ENCODE data around the gene EPC2. TPM values are rescaled to one million over a fixed set of nuclear protein-coding genes. Genes with fewer than 3 reads are reported as not detected.

EPC2 gene
- total and polyA plus RNA-seq, 2 of the 8 experiments (the other 6 are each of a cell fraction or from before 2014, with no cell fraction given): 16.1 to 25.7 TPM

- no peak overlapping the region for H3K14ac ChIP-seq (ENCODE audit: insufficient read length)
- H2AK5ac ChIP-seq (ENCODE audit: low read depth, low read length): no peak overlapping the region
- no peaks in the 10 kb centered on the region for H3K9me3 ChIP-seq (ENCODE audit: insufficient read depth in 2 of 2, low read depth in 1 of 2, low read length in 1 of 2)
- H3K79me1 ChIP-seq (ENCODE audit: low read depth, low read length): peaks cover 2% of the 10 kb centered on the region
- H3K23ac ChIP-seq (ENCODE audit: insufficient read length): no peak overlapping the region
- FAIRE-seq: peak; percentile 32
- H4K91ac ChIP-seq (replicated peaks; ENCODE audit: insufficient read length, low read length): no peak overlapping the region
- DNase-seq (ENCODE audit: low read depth in 1 of 2, low spot score in 2 of 2): no peak
- H3K27me3 ChIP-seq (replicated peaks in 1 of 4; ENCODE audit: control insufficient read depth in 3 of 4, extremely low read depth in 1 of 4, insufficient read depth in 3 of 4, low read length in 3 of 4): no peaks in the 10 kb centered on the region
- H3K4me1 ChIP-seq (replicated peaks in 1 of 4; ENCODE audit: control insufficient read depth in 3 of 4, insufficient read depth in 4 of 4, low read length in 3 of 4): peaks cover 0 to 15% (median 5%) of the 10 kb centered on the region in 4 experiments; a peak in 6 of 7 replicates
- no peak overlapping the region for H2BK120ac ChIP-seq (replicated peaks; ENCODE audit: low read depth, low read length)
- H3K36me3 ChIP-seq (ENCODE audit: control insufficient read depth in 2 of 4, insufficient read depth in 4 of 4, low read length in 3 of 4): no peaks in the 10 kb centered on the region
- ChIA-PET CTCF (ENCODE audit: partially characterized antibody) (interaction anchor here (0.6 kb wide), 1 partner anchor 119 kb away, joined by 3 read pairs; no protein-coding TSS in a partner anchor), POLR2A (ENCODE audit: partially characterized antibody) (no interaction called here)
- no peak overlapping the region for H3K56ac ChIP-seq (replicated peaks; ENCODE audit: insufficient read length, low read depth, low read length)
- H3K79me2 ChIP-seq (ENCODE audit: control insufficient read depth in 1 of 2, insufficient read depth in 2 of 2, low read length in 2 of 2): peaks cover 0 to 98% of the 10 kb centered on the region in 2 experiments; a peak in 3 of 4 replicates
- no peak overlapping the region for H3K9ac ChIP-seq (replicated peaks in 1 of 4; ENCODE audit: extremely low read depth in 1 of 4, low read depth in 3 of 4, low read length in 3 of 4)
- H3K4ac ChIP-seq (replicated peaks; ENCODE audit: insufficient read length, low read depth, low read length): no peak overlapping the region
- H4K8ac ChIP-seq (ENCODE audit: extremely low read depth, insufficient read depth, low read length): no peak overlapping the region
- no peak overlapping the region for H2BK20ac ChIP-seq (ENCODE audit: low read length)
- H2AFZ ChIP-seq (ENCODE audit: low read length): no peak overlapping the region
- H3K18ac ChIP-seq (ENCODE audit: extremely low read depth, low read length): no peak overlapping the region
- H3K27ac ChIP-seq (ENCODE audit: low read depth, low read length): no peak overlapping the region
- no peak overlapping the region for H4K5ac ChIP-seq (ENCODE audit: insufficient read length, low read depth, low read length)
- H2BK5ac ChIP-seq (ENCODE audit: low read depth, low read length): no peak overlapping the region
- no peak overlapping the region for H3K4me3 ChIP-seq (ENCODE audit: extremely low read depth in 1 of 4, insufficient read depth in 2 of 4, low read depth in 3 of 4, low read length in 4 of 4)
- peak overlapping the region in 1 of 2 experiments; percentile 14; a peak in 2 of 4 replicates for H3K4me2 ChIP-seq (ENCODE audit: insufficient read depth in 1 of 2, low read depth in 2 of 2, low read length in 2 of 2)
- 58% methylated on average over 5 of the region's 5 CpGs; no CpG with 5 or more reads in 1 of the 2 experiments for WGBS, 2 experiments (ENCODE audit: extremely low coverage in 1 of 2, insufficient coverage in 1 of 2, insufficient read length in 1 of 2, insufficient replicate concordance in 2 of 2, low coverage in 1 of 2, low lambda C conversion rate in 2 of 2, missing lambda C conversion rate in 1 of 2)
- H2BK12ac ChIP-seq (ENCODE audit: low read depth, low read length): no peak overlapping the region
- H3K23me2 ChIP-seq (ENCODE audit: low read depth, low read length): no peaks in the 10 kb centered on the region
- no peak overlapping the region for H2BK15ac ChIP-seq (ENCODE audit: low read length)
- peaks cover 0 to 2% of the 10 kb centered on the region in 2 experiments for H4K20me1 ChIP-seq (replicated peaks in 1 of 2; ENCODE audit: control insufficient read depth in 1 of 2, insufficient read depth in 2 of 2, low read length in 2 of 2)
- no peak for TF ChIP-seq SIN3A (conservative IDR thresholded peaks at IDR 0.05 in 1 of 2, IDR thresholded peaks at IDR 0.05 in 1 of 2; ENCODE audit: low read depth in 1 of 2, low read length in 2 of 2)
- no peak for TF ChIP-seq KDM5A (IDR thresholded peaks at IDR 0.05; ENCODE audit: low read length)
- TF ChIP-seq YY1 (IDR thresholded peaks at IDR 0.05; ENCODE audit: low read depth, low read length): peak; percentile 64; the same call in 1 of the 2 replicates
Observed at GRCh38 chr2:148721991-148722777, 77.6 kb downstream of the EPC2 start.

Data from H1 (cell line).